HG02678 (cell line): ENCODE measurements around the gene CBLL1.

Experiments used
- ATAC-seq: cut with Tn5 transposase; IDR thresholded peaks from one replicate; pipeline ENCODE4 v1.9.1; 2021; ENCODE audit warnings: mild to moderate bottlenecking, moderate library complexity; ENCODE audit not compliant: unreplicated experiment

CBLL1 gene

GRCh38 chr7:107742678-107743566 is 1.0 kb upstream of the CBLL1 start:
- ATAC-seq: peak; percentile 31

GRCh38 chr7:107744345-107744750 is 406 bp downstream of the CBLL1 start:
- ATAC-seq: peak; percentile 38

- no peak for ATAC-seq
Measured at GRCh38 chr7:107746006-107746405, 2.1 kb downstream of the CBLL1 start.

- no peak for ATAC-seq
Measured at GRCh38 chr7:107751113-107751512, 7.2 kb downstream of the CBLL1 start.

- no peak for ATAC-seq
Measured at GRCh38 chr7:107754642-107755041, 10.7 kb downstream of the CBLL1 start.

- no peak for ATAC-seq
Measured at GRCh38 chr7:107758667-107759066, 14.7 kb downstream of the CBLL1 start.

GRCh38 chr7:107767391-107767790 is 23.4 kb downstream of the CBLL1 start:
- ATAC-seq: no peak

GRCh38 chr7:107768263-107768662 is 24.3 kb downstream of the CBLL1 start:
- no peak for ATAC-seq

- ATAC-seq: no peak
Measured at GRCh38 chr7:107773027-107773426, 29.1 kb downstream of the CBLL1 start.

- no peak for ATAC-seq
Measured at GRCh38 chr7:107777702-107778101, 33.8 kb downstream of the CBLL1 start.

- ATAC-seq: no peak
Measured at GRCh38 chr7:107778283-107778682, 34.3 kb downstream of the CBLL1 start.

GRCh38 chr7:107779647-107780099 is 35.7 kb downstream of the CBLL1 start:
- ATAC-seq: no peak

GRCh38 chr7:107782374-107782773 is 38.4 kb downstream of the CBLL1 start:
- no peak for ATAC-seq

GRCh38 chr7:107783648-107784047 is 39.7 kb downstream of the CBLL1 start:
- ATAC-seq: no peak

- no peak for ATAC-seq
Measured at GRCh38 chr7:107785170-107785569, 41.2 kb downstream of the CBLL1 start.

GRCh38 chr7:107785926-107786325 is 42.0 kb downstream of the CBLL1 start:
- ATAC-seq: no peak

- ATAC-seq: no peak
Measured at GRCh38 chr7:107788216-107788615, 44.3 kb downstream of the CBLL1 start.

- ATAC-seq: no peak
Measured at GRCh38 chr7:107788662-107789061, 44.7 kb downstream of the CBLL1 start.

GRCh38 chr7:107789647-107790046 is 45.7 kb downstream of the CBLL1 start:
- ATAC-seq: no peak

GRCh38 chr7:107792364-107792763 is 48.4 kb downstream of the CBLL1 start:
- no peak for ATAC-seq

GRCh38 chr7:107799647-107800264 is 55.8 kb downstream of the CBLL1 start:
- ATAC-seq: no peak

- ATAC-seq: no peak
Measured at GRCh38 chr7:107803009-107803610, 59.2 kb downstream of the CBLL1 start, which contains the start of gene SLC26A3. SLC26A3 (minus strand) TSS chr7:107803223; CDS start chr7:107794509, 8,714 bp downstream.
